ENCODE results near the gene FOXP1. TPM values are rescaled to one million over a fixed set of nuclear protein-coding genes. Genes with fewer than 3 reads are reported as not detected.

FOXP1 gene
- total RNA-seq, 1 donor from 2014 or later = 31.1 TPM

DNA sequence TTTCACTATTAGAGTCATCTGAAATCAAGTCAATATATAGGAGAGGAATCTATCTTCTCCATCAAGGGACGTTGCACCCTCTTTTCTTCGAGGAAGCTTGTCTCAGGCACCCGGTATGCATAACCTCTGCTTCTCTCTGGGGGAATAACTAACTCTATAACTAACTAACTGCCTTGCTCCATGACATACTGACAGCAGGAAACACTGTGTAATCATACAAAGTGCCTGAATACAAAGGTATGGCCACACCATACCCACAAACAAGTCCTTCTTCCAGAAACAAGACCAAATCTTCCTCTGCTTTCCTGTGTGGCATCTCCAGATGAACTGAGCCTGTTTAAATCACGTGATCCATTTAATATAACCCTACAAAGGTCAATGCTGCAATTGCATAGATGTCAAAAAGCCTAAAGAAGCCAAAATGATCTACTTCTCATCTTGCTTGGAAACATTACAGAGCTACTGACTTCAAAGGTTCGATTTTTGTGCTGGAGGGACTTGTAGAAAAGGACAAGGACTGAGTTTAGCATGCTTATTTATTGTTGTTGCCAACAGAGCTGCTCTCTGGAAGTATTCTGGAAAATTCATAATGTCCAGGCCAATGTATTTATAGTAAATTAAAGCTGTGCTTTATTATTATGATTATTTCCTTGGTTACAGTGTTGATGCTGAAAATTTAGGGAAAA is 380.5 kb downstream of the FOXP1 start:
- no peak overlapping the region for H3K27ac Mint-ChIP-seq (ENCODE audit: unreplicated experiment)
- no peak for DNase-seq

GRCh38 chr3:71201939-71202338 is 381.6 kb downstream of the FOXP1 start:
- no peak for TF ChIP-seq CTCF (IDR thresholded peaks at IDR 0.05; ENCODE audit: partially characterized antibody, unreplicated experiment)
- Mint-ChIP-seq H3K4me3 (ENCODE audit: unreplicated experiment) (no peak overlapping the region), H3K27me3 (ENCODE audit: unreplicated experiment) (peaks cover 2% of the 10 kb centered on the region), H3K36me3 (ENCODE audit: unreplicated experiment) (no peaks in the 10 kb centered on the region), H3K27ac (ENCODE audit: unreplicated experiment) (no peak overlapping the region), H3K4me1 (ENCODE audit: low read depth, unreplicated experiment) (peaks cover 6% of the 10 kb centered on the region), H3K9me3 (ENCODE audit: unreplicated experiment) (no peaks in the 10 kb centered on the region)
- no peak for DNase-seq

More for the DNA sequence above, 380.5 kb downstream of the FOXP1 start:
- no peaks in the 10 kb centered on the region for H3K9me3 Mint-ChIP-seq (ENCODE audit: unreplicated experiment)
- no peak overlapping the region for H3K4me3 Mint-ChIP-seq (ENCODE audit: unreplicated experiment)
- no peak for TF ChIP-seq CTCF (IDR thresholded peaks at IDR 0.05; ENCODE audit: partially characterized antibody, unreplicated experiment)
- no peaks in the 10 kb centered on the region for H3K36me3 Mint-ChIP-seq (ENCODE audit: unreplicated experiment)
- peaks cover 6% of the 10 kb centered on the region for H3K4me1 Mint-ChIP-seq (ENCODE audit: low read depth, unreplicated experiment)
- peaks cover 2% of the 10 kb centered on the region for H3K27me3 Mint-ChIP-seq (ENCODE audit: unreplicated experiment)

DNA sequence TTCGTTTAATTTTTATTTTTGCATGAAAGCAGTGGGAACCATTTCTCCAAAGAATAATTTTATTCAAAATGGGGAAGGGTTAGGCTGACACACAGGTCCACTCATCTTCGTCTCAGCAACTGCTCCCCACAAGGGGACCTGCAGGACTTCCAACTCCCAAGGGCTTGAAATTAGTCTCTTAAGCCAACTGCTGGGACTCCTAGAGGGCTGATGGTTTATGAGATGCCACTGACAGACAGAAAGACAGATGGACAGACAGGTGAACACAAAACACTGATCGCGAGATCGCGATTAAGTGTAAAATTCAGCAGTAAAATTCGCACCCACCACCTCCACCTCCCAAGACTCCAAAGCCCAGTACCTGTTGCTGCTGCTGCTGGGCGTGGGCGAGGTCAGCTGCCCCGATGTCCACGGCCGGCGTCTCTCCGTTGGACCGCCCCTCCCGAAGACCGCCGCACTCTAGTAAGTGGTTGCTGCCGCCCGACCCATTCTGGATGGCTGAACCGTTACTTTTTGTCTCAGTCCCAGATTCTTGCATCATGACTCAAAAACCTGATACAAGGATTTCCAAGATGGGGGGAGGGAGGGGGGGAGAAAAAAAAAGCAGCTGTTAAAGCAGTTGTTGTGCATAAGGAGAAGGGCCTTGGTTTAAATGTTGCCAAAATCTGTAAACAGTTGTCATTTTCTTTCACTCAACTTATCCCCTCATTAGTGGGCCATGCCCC is 385.5 kb downstream of the FOXP1 start:
- TF ChIP-seq CTCF (IDR thresholded peaks at IDR 0.05; ENCODE audit: partially characterized antibody, unreplicated experiment) = no peak
- no peak for DNase-seq
- Mint-ChIP-seq H3K4me3 (ENCODE audit: unreplicated experiment) (no peak overlapping the region), H3K9me3 (ENCODE audit: unreplicated experiment) (no peaks in the 10 kb centered on the region), H3K4me1 (ENCODE audit: low read depth, unreplicated experiment) (peaks cover 4% of the 10 kb centered on the region), H3K27me3 (ENCODE audit: unreplicated experiment) (no peaks in the 10 kb centered on the region), H3K36me3 (ENCODE audit: unreplicated experiment) (no peaks in the 10 kb centered on the region), H3K27ac (ENCODE audit: unreplicated experiment) (no peak overlapping the region)

GRCh38 chr3:71195492-71195891 is 388.0 kb downstream of the FOXP1 start:
- Mint-ChIP-seq H3K27me3 (ENCODE audit: unreplicated experiment) (no peaks in the 10 kb centered on the region), H3K36me3 (ENCODE audit: unreplicated experiment) (no peaks in the 10 kb centered on the region), H3K9me3 (ENCODE audit: unreplicated experiment) (no peaks in the 10 kb centered on the region), H3K4me3 (ENCODE audit: unreplicated experiment) (no peak overlapping the region), H3K4me1 (ENCODE audit: low read depth, unreplicated experiment) (no peaks in the 10 kb centered on the region), H3K27ac (ENCODE audit: unreplicated experiment) (no peak overlapping the region)
- no peak for DNase-seq
- TF ChIP-seq CTCF (IDR thresholded peaks at IDR 0.05; ENCODE audit: partially characterized antibody, unreplicated experiment) = no peak

- Mint-ChIP-seq H3K27ac (ENCODE audit: unreplicated experiment) (no peak overlapping the region), H3K4me3 (ENCODE audit: unreplicated experiment) (no peak overlapping the region), H3K36me3 (ENCODE audit: unreplicated experiment) (no peaks in the 10 kb centered on the region), H3K9me3 (ENCODE audit: unreplicated experiment) (no peaks in the 10 kb centered on the region), H3K4me1 (ENCODE audit: low read depth, unreplicated experiment) (no peaks in the 10 kb centered on the region), H3K27me3 (ENCODE audit: unreplicated experiment) (no peaks in the 10 kb centered on the region)
- no peak for DNase-seq
- no peak for TF ChIP-seq CTCF (IDR thresholded peaks at IDR 0.05; ENCODE audit: partially characterized antibody, unreplicated experiment)
Observed at GRCh38 chr3:71194785-71195184, 388.7 kb downstream of the FOXP1 start.

All from glutamatergic neuron (in vitro differentiated cells).